Neural progenitor cell (in vitro differentiated cells): Measurements from ENCODE around the gene ABHD16B.

ENCODE experiments used
- CTCF ChIP-seq: fragments of 200-600 bp; sonication (generic); IDR thresholded peaks from 2 replicates; pipeline ENCODE4 v1.5.1; 2017; ENCODE audit warnings: antibody characterized with exemption, mild to moderate bottlenecking
- EZH2phosphoT487 ChIP-seq: fragments of 200-600 bp; sonication (generic); IDR thresholded peaks from 2 replicates; pipeline ENCODE4 v1.6.1; 2017; ENCODE audit warnings: antibody characterized with exemption

- TF ChIP-seq CTCF: no peak
- no peak for TF ChIP-seq EZH2phosphoT487
Measured at GRCh38 chr20:63844511-63844991, 16.7 kb upstream of the ABHD16B start.
